AG08395 (cell line): ENCODE results near the gene VGLL4.

ENCODE experiments used
- DNase-seq: peaks from one replicate; pipeline ENCODE4 v3.0.0; 2012; ENCODE audit warnings: mixed read lengths, low spot score

Gene VGLL4

DNA sequence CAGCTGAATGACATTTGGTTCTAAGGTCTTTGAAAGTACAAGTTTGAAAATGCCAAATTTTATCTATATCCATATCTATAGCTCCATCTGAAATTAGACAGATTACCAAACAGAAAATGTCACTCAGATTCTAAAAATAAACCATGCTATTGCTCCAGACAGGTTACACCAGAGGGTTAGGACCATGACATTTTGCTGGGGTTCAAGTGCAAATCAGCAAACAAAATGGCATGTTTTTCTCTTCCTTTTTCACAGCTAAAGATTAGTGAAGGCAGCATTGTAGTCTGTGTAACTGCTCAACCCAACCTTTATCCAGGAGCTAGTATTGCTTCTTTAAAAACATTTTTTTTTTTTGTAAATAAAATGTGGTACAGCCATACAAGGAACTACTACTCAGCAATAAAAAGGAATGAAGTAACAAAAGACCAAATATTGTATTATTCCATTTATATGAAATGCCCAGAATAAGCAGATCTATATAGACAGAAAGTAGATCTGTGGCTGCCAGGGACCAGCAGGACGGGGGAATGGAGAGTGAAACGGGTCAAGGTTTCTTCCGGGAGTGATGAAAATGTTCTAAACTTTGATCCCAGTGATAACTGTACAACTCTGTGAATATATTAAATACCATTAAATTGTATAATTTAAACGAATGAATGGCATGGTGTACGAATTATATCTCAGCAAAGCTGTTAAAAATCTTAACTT, 18.2 kb downstream of the VGLL4 start:
- DNase-seq = no peak

GRCh38 chr3:11624704-11625375, 18.9 kb downstream of the VGLL4 start:
- DNase-seq = no peak

GRCh38 chr3:11624161-11624560, 19.6 kb downstream of the VGLL4 start:
- DNase-seq = no peak

GRCh38 chr3:11622586-11623550, 20.8 kb downstream of the VGLL4 start:
- DNase-seq = no peak

DNA sequence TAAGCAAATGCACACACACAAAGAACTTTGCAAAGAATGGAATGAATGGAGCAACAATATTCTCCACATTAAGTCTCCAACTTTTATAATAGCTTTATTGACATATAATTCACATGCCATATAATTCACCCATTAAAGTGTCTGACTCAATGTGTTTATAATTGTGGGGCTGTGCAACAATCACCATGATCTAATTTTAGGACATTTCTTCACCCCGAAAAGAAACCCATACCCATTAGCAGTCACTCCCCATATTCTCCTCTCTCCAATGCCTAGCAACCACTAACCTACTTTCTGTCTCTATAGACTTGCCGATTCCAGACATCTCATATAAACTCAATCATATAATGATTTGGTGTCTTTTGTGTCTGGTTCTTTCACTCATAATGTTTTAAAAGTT, 22.6 kb downstream of the VGLL4 start:
- no peak for DNase-seq

GRCh38 chr3:11619946-11620652, 23.6 kb downstream of the VGLL4 start:
- DNase-seq = no peak

GRCh38 chr3:11619461-11619860, 24.3 kb downstream of the VGLL4 start:
- no peak for DNase-seq

GRCh38 chr3:11618904-11619303, 24.8 kb downstream of the VGLL4 start:
- DNase-seq = no peak

- DNase-seq = peak; percentile 24
These were observed 27.2 kb downstream of the VGLL4 start for GRCh38 chr3:11616551-11616950.

GRCh38 chr3:11613851-11614487, 29.7 kb downstream of the VGLL4 start:
- DNase-seq = peak; percentile 45

DNA sequence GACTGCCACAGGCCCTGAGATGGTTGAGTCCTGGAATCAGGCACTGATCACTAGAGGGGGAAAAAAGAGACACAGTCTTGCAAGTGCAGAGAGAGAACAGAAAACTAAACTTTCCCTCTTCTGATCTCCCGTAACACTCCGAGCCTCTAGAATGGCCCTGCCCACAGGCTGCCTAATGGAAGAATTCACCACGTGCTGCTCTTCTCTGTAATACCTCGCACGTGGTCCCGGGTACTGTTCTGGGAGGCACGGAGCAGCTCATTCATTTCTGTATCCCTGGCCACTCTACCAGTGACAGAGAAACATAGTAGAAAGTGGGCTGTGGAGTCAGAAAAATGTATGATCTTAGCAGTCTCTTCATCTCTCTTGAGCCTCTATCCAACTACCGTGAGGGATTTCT, 30.4 kb downstream of the VGLL4 start:
- peak; percentile 52 for DNase-seq

GRCh38 chr3:11612515-11613188, 31.1 kb downstream of the VGLL4 start:
- peak; percentile 30 for DNase-seq

GRCh38 chr3:11611341-11611799, 32.3 kb downstream of the VGLL4 start:
- DNase-seq = no peak

DNA sequence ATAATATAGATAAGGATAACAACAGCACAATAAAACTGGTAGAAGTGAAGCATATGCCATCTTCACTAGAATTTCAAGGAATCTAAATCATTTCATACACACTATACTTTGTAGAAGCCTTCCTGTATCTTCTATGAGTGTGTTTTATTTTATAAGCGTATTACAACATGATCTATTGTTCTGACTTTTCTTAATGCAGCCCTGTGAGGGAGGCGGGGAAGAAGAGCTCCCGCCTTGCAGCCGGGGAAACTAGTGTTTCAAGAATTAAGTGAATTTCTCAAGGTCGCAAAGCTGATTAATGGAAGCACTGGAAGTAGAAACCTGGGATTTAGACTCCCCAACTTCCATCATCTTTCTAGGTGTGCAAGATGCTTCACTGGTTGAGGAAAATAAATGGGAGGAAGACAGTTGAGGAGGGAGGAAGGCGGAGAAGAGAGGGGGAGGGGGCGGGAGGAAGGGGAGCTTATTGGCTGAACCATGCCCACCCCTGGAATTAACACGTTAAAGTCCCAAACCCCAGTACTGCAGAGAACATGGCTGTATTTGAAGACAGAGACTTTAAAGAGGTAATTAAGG, 32.9 kb downstream of the VGLL4 start:
- DNase-seq = no peak

GRCh38 chr3:11610044-11610671, 33.6 kb downstream of the VGLL4 start:
- DNase-seq = no peak

DNA sequence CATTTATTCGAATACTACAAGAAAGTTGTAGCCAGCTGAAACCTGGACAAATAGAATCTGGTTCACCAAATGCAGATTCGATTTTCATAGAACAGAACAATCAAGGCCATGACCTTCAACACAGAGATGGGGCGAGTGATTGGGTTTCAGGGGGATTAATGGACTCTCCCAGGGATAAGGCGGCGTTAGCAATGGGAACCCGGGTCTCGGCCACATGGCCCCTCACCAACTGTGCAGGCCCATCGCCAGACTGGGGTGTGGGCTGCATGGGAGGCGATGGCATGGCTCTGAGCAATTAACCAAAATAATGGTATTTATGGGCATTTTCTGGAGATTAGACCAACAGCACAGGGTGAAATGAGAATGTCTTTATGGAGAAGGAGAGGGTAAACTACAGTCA, 34.2 kb downstream of the VGLL4 start:
- no peak for DNase-seq

DNA sequence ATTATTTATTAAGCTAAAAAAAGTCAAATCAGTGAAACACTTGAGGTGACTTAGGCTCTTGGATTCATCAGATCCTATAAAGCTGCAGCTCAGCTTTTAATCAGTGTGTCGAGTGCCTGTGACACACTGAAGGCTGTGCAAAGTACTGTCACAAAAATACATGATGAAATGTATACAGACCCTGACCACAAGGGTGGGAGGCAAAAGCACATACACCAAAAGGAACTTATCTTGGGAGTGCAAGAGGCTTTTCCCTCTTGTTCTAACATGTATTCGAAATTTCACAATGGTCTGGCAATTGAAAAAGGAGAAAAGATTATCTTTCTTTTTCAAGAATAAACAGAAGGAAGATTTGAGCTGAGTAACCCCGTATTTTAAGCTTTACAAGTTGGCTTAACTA, 35.9 kb downstream of the VGLL4 start:
- DNase-seq = no peak

- no peak for DNase-seq
These were observed 36.8 kb downstream of the VGLL4 start for GRCh38 chr3:11606865-11607440.

GRCh38 chr3:11606090-11606784, 37.5 kb downstream of the VGLL4 start:
- DNase-seq = no peak
